GM21576 (cell line): ENCODE results near the gene OR4X1.
"Not testable (repeated sequence)": the region's sequence is repeated elsewhere in the genome, so short reads cannot be mapped to it uniquely, and the experiment has no call there.

Source experiments
- ATAC-seq: cut with Tn5 transposase; IDR thresholded peaks from one replicate; pipeline ENCODE4 v1.9.1; 2021; ENCODE audit warnings: mild to moderate bottlenecking, moderate library complexity; ENCODE audit not compliant: unreplicated experiment

OR4X1 gene

GRCh38 chr11:48263423-48263911 is at the start of gene OR4X1:
OR4X1 (plus strand) TSS chr11:48263861; CDS start chr11:48263861, 0 bp downstream.
- no peak for ATAC-seq

GRCh38 chr11:48216510-48216909 is 47.2 kb upstream of the OR4X1 start, which contains the start of gene OR4B1:
OR4B1 (plus strand) TSS chr11:48216810; CDS start chr11:48216810, 0 bp downstream.
- no peak for ATAC-seq

GRCh38 chr11:48228761-48229160 is 34.9 kb upstream of the OR4X1 start:
- no peak for ATAC-seq

GRCh38 chr11:48230057-48230456 is 33.6 kb upstream of the OR4X1 start:
- ATAC-seq: not testable (repeated sequence)

GRCh38 chr11:48237727-48238126 is 25.9 kb upstream of the OR4X1 start:
- no peak for ATAC-seq

- ATAC-seq: no peak
Measured at GRCh38 chr11:48242501-48242900, 21.2 kb upstream of the OR4X1 start.

GRCh38 chr11:48244804-48245203 is 18.9 kb upstream of the OR4X1 start, which contains the start of gene OR4X2:
OR4X2 (plus strand) TSS chr11:48245104; CDS start chr11:48245104, 0 bp downstream.
- no peak for ATAC-seq

- ATAC-seq: no peak
Measured at GRCh38 chr11:48248902-48249301, 14.8 kb upstream of the OR4X1 start.

GRCh38 chr11:48261600-48261999 is 2.1 kb upstream of the OR4X1 start:
- ATAC-seq: no peak

- no peak for ATAC-seq
Measured at GRCh38 chr11:48270621-48271020, 7.0 kb downstream of the OR4X1 start.

GRCh38 chr11:48272606-48273005 is 8.9 kb downstream of the OR4X1 start:
- ATAC-seq: no peak

GRCh38 chr11:48305923-48306322 is 42.3 kb downstream of the OR4X1 start, which contains the start of gene OR4S1:
OR4S1 (plus strand) TSS chr11:48306223; CDS start chr11:48306223, 0 bp downstream.
- no peak for ATAC-seq

- ATAC-seq: peak; percentile 92
Measured at GRCh38 chr11:48307760-48308386, 44.2 kb downstream of the OR4X1 start.

- ATAC-seq: not testable (repeated sequence)
Measured at GRCh38 chr11:48313590-48313989, 49.9 kb downstream of the OR4X1 start.
